ENCODE data around the gene GALNT16.
"Not testable (repeated sequence)": the region's sequence is repeated elsewhere in the genome, so short reads cannot be mapped to it uniquely, and the experiment has no call there.

The GALNT16 gene

GRCh38 chr14:69287098-69288010, 27.4 kb downstream of the GALNT16 start:
- DNase-seq, result no peak

- DNase-seq, result peak; percentile 23
Measured at GRCh38 chr14:69288011-69288771, 28.2 kb downstream of the GALNT16 start.

- no peak for DNase-seq
Measured at GRCh38 chr14:69288956-69289705, 29.2 kb downstream of the GALNT16 start.

GRCh38 chr14:69289811-69290520, 30.0 kb downstream of the GALNT16 start:
- no peak for DNase-seq

GRCh38 chr14:69290881-69291280, 30.9 kb downstream of the GALNT16 start:
- not testable (repeated sequence) for DNase-seq

GRCh38 chr14:69291396-69291795, 31.4 kb downstream of the GALNT16 start:
- DNase-seq, result no peak

GRCh38 chr14:69291891-69292561, 32.1 kb downstream of the GALNT16 start:
- DNase-seq, result peak; percentile 23

- DNase-seq, result no peak
Measured at GRCh38 chr14:69298131-69299071, 38.4 kb downstream of the GALNT16 start.

- no peak for DNase-seq
Measured at GRCh38 chr14:69299286-69300035, 39.5 kb downstream of the GALNT16 start.

GRCh38 chr14:69300601-69301221, 40.8 kb downstream of the GALNT16 start:
- no peak for DNase-seq

- DNase-seq, result no peak
Measured at GRCh38 chr14:69303086-69303485, 43.1 kb downstream of the GALNT16 start.

GRCh38 chr14:69312608-69313007, 52.6 kb downstream of the GALNT16 start:
- DNase-seq, result no peak

GRCh38 chr14:69313176-69313575, 53.2 kb downstream of the GALNT16 start:
- DNase-seq, result no peak

GRCh38 chr14:69314327-69314726, 54.4 kb downstream of the GALNT16 start:
- DNase-seq, result no peak

GRCh38 chr14:69315301-69315700, 55.3 kb downstream of the GALNT16 start:
- peak; percentile 11 for DNase-seq

- no peak for DNase-seq
Measured at GRCh38 chr14:69316449-69317101, 56.6 kb downstream of the GALNT16 start.

GRCh38 chr14:69317102-69317755, 57.3 kb downstream of the GALNT16 start:
- peak; percentile 98 for DNase-seq

GRCh38 chr14:69317780-69318179, 57.8 kb downstream of the GALNT16 start:
- DNase-seq, result no peak
